Bronchial epithelial cell (primary cell): ENCODE data around the gene COL5A1. TPM values are rescaled to one million over a fixed set of nuclear protein-coding genes. Genes with fewer than 3 reads are reported as not detected.

ENCODE experiments used
- DNase-seq: peaks from one replicate; pipeline ENCODE4 v3.0.0-alpha.2; 2010; ENCODE audit warnings: low read depth
- FAIRE-seq: peaks from 2 replicates; lab custom pipeline; 2011; peaks lifted over from hg19 to GRCh38; lab: Jason Lieb, UNC
- H3K27me3 ChIP-seq: 2 replicates; pipeline ENCODE4 v1.5.1; 2011; ENCODE audit warnings: low read length; ENCODE audit not compliant: control insufficient read depth, insufficient read depth
- H3K36me3 ChIP-seq: 2 replicates; pipeline ENCODE4 v1.5.1; 2011; ENCODE audit warnings: low read length; ENCODE audit not compliant: control insufficient read depth, insufficient read depth
- H3K4me3 ChIP-seq: 2 replicates; pipeline ENCODE4 v1.5.1; 2011; ENCODE audit warnings: mild to moderate bottlenecking, low read depth, low read length, control low read depth
- total RNA-seq: library from RNA; depleted of rRNA; stranded (reverse); fragments of >200 nt; gene quantifications from 2 replicates; pipeline ENCODE4 v1.2.1, GENCODE V29; 2014
- TF ChIP-seq, protein P1 (sequence below): IDR thresholded peaks from 2 replicates; pipeline ENCODE4 v1.5.1; 2011; ENCODE audit warnings: mild to moderate bottlenecking, moderate library complexity, low read length, control low read depth, inconsistent platforms; ENCODE audit not compliant: insufficient read depth, severe bottlenecking

Gene COL5A1
- total RNA-seq, 1 donor from 2014 or later = 6.3 TPM

DNA sequence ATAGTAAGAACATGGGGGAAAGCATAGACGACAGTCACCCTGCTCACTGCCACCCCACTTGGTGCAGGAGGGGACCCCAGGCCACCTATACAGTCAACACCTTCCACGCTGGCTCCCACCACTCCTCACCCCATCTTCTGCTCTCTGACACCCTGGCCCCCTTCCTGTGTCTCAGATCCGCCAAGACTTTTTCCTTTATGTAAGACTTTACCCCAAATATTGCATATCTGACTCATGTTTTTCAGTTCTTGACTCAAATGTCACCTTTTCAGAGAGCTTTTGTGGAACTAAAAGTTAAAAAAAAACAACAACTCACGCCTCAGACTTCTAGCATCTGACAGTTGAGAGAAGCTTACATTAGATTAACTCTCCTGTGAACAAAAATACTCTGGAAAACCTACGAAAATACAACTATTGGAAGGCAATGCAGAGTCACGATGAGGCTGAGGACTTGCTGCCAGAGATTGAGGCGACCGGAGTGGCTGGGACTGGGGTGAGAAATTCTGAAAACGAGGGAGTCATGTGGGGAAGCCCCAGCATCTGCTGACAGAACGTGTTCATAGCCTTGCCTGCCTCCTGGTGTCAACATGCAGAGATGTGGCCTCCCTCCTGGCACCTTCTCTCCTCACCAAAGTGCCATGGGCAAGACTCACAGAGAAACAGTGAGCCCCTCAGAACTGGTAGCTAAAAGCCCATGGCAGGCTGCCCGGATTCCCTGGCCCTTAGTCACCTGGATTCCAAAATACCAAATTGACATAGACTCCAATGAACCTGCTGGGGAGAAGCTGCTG, 216.6 kb downstream of the COL5A1 start:
- TF ChIP-seq, protein P1, sequence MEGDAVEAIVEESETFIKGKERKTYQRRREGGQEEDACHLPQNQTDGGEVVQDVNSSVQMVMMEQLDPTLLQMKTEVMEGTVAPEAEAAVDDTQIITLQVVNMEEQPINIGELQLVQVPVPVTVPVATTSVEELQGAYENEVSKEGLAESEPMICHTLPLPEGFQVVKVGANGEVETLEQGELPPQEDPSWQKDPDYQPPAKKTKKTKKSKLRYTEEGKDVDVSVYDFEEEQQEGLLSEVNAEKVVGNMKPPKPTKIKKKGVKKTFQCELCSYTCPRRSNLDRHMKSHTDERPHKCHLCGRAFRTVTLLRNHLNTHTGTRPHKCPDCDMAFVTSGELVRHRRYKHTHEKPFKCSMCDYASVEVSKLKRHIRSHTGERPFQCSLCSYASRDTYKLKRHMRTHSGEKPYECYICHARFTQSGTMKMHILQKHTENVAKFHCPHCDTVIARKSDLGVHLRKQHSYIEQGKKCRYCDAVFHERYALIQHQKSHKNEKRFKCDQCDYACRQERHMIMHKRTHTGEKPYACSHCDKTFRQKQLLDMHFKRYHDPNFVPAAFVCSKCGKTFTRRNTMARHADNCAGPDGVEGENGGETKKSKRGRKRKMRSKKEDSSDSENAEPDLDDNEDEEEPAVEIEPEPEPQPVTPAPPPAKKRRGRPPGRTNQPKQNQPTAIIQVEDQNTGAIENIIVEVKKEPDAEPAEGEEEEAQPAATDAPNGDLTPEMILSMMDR = no peak
- FAIRE-seq (no peak), DNase-seq (no peak)
- Histone ChIP-seq H3K36me3 (no peaks in the 10 kb centered on the region), H3K4me3 (no peak overlapping the region), H3K27me3 (no peaks in the 10 kb centered on the region)

DNA sequence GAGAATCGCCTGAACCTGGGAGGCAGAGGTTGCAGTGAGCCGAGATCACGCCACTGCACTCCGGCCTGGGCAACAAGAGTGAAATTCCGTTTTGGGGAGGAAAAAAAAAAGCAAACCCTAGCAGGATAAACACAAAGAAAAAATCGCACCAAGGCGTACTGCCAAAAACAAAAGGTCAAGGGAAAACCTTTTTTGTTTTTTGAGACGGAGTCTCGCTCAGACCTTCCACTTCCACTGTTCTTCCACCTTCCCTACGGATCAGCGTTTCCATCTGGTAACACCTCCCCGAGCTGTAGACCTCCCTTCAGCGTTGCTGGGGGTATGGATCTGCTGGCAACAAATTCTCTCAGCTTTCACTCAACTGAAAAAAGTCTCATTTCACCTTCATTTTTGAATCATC, 218.9 kb downstream of the COL5A1 start:
- FAIRE-seq (no peak), DNase-seq (no peak)
- TF ChIP-seq, protein P1 = no peak
- no peaks in the 10 kb centered on the region for H3K27me3 ChIP-seq
- no peaks in the 10 kb centered on the region for H3K36me3 ChIP-seq
- no peak overlapping the region for H3K4me3 ChIP-seq

DNA sequence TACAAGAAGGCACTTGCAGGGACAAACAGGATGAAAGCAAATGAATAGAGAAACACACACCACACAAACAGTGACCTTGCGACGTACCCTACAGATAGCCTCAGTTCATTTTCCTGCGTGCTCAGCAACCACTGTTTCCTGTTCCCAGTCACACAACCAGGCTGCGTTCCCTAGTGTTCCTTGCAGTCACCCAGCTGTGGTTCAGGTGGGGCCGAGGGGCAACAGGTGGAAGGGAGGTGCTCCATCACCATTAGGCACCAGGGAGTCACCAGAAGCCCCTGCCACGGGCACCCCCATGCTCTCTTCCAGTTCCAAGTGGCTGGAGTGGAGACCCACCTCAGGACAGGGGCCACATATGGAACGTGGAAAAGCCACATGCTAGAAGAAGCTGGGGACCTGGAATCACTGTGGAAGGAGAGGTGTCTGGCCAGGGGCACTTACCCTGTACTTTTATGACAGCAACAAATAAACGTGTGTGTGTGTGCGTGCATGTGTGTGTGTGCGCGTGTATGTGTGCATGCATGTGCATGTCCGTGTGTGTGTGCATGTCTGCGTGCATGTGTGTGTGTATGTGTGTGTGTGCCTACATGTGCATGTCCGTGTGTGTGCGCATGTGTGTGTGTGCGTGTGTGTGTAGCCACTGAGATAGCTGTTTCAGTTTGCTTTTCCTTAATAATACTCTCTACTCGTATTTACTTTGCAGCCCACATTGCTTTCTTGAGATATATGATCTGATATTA, 220.2 kb downstream of the COL5A1 start:
- FAIRE-seq = no peak
- H3K27me3 ChIP-seq = no peaks in the 10 kb centered on the region
- no peak for DNase-seq
- TF ChIP-seq, protein P1 = no peak
- no peaks in the 10 kb centered on the region for H3K36me3 ChIP-seq
- H3K4me3 ChIP-seq = no peak overlapping the region

DNA sequence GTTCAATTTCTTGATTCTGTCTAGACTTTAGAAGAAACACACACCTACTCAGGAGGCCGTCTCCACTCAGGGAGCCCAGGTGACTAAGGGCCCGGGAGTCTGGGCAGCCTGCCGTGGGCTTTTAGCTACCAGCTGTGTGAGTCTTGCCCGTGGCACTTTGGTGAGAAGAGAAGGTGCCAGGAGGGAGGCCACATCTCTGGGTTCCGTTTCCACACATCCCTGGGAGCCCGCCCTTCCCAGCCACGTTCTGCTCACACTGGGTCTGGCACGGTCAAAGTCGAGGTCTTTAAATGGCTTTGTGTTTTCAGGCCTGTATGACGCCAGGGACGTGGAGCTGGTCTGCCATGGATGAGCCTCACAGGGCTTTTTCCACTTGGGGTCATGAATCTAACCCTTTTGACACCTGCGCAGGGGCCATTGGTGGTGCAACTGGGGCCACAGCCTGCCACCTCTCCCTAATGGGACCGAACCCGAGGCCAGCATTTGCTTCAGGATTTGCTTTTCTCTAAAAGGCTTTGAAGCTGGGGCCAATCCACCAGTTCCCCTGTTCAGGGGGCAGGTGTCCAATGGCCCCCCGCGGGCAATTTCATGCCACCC, 221.8 kb downstream of the COL5A1 start:
- TF ChIP-seq, protein P1 = no peak
- Histone ChIP-seq H3K36me3 (no peaks in the 10 kb centered on the region), H3K4me3 (no peak overlapping the region), H3K27me3 (no peaks in the 10 kb centered on the region)
- FAIRE-seq = no peak
- no peak for DNase-seq

DNA sequence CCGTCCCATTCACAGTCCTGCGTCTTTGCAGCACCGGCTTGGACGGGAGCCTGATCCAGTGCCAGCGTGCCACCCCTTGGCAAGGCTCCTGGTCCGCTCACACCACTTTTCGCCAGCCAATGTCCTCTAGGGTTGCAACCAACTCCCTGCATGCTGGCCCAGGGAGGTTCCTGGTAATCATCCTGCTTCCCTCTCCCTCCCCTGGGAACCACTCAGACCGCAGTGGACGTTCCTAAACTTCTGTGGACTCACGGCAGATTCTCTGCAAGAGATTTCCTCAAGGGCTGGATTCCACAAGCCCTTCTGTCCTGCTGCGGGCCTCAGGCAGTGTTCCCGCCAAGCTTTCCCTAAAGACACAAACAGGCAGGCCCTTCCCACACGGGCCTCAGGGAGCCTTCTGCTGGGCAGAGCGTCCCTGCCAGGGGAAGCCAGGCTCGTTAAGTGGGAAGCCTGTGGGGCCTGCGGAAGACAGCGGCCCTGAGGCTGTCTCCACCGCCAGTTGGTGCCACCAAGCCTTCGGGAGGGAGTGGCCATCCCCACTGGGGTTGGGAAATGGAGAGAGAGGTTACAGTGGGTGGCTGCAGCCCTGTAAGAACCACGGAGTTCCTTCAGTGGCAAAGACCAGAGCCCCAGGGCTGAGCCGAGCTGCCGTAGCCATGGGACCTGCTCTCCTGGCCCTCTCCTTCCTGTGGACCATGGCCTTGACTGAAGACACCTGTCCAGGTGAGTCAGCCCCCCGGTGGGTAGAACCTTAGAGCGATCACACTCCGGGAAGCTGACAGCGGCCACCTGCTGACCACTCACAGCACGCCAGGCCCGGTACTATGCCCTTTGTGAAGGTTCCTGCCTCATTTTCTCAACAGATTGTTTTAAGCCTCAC, 222.6 kb downstream of the COL5A1 start:
- TF ChIP-seq, protein P1 = no peak
- no peak for DNase-seq
- Histone ChIP-seq H3K4me3 (no peak overlapping the region), H3K36me3 (no peaks in the 10 kb centered on the region), H3K27me3 (no peaks in the 10 kb centered on the region)
- FAIRE-seq = no peak
